HG02623 (cell line): ENCODE results near the gene RPL7A.
"Not testable (repeated sequence)": the region's sequence is repeated elsewhere in the genome, so short reads cannot be mapped to it uniquely, and the experiment has no call there.

ENCODE experiments used
- ATAC-seq: cut with Tn5 transposase; IDR thresholded peaks from one replicate; pipeline ENCODE4 v1.9.1; 2021; ENCODE audit warnings: moderate library complexity; ENCODE audit not compliant: unreplicated experiment

The RPL7A gene

GRCh38 chr9:133347985-133348717 is at the start of gene RPL7A, which contains the start of gene MED22:
RPL7A (plus strand) TSS chr9:133348218; CDS start chr9:133348244, 26 bp downstream.
MED22 (minus strand) TSS chr9:133348131; CDS start chr9:133346662, 1,469 bp downstream.
- ATAC-seq: peak; percentile 76

GRCh38 chr9:133299996-133300395 is 48.0 kb upstream of the RPL7A start:
- not testable (repeated sequence) for ATAC-seq

GRCh38 chr9:133301253-133302230 is 46.5 kb upstream of the RPL7A start:
- no peak for ATAC-seq

GRCh38 chr9:133303266-133304157 is 44.5 kb upstream of the RPL7A start:
- ATAC-seq: no peak

GRCh38 chr9:133304158-133304470 is 43.9 kb upstream of the RPL7A start:
- ATAC-seq: no peak

GRCh38 chr9:133304477-133305377 is 43.3 kb upstream of the RPL7A start:
- ATAC-seq: no peak

- no peak for ATAC-seq
These were observed 42.3 kb upstream of the RPL7A start for GRCh38 chr9:133305731-133306130.

GRCh38 chr9:133306242-133307204 is 41.5 kb upstream of the RPL7A start:
- no peak for ATAC-seq

GRCh38 chr9:133307301-133307700 is 40.7 kb upstream of the RPL7A start:
- no peak for ATAC-seq

GRCh38 chr9:133309608-133310007 is 38.4 kb upstream of the RPL7A start:
- no peak for ATAC-seq

GRCh38 chr9:133315997-133316396 is 32.0 kb upstream of the RPL7A start:
- no peak for ATAC-seq

- ATAC-seq: not testable (repeated sequence)
These were observed 30.5 kb upstream of the RPL7A start for GRCh38 chr9:133317551-133317950.

GRCh38 chr9:133320421-133320881 is 27.6 kb upstream of the RPL7A start:
- ATAC-seq: no peak

- no peak for ATAC-seq
These were observed 26.5 kb upstream of the RPL7A start for GRCh38 chr9:133321411-133321935.

GRCh38 chr9:133322701-133323100 is 25.3 kb upstream of the RPL7A start:
- no peak for ATAC-seq

- ATAC-seq: no peak
These were observed 24.8 kb upstream of the RPL7A start for GRCh38 chr9:133323211-133323610.

GRCh38 chr9:133323991-133324703 is 23.9 kb upstream of the RPL7A start:
- ATAC-seq: no peak

GRCh38 chr9:133327021-133327420 is 21.0 kb upstream of the RPL7A start:
- not testable (repeated sequence) for ATAC-seq
